K562 (cell line): Measurements from ENCODE around the gene ERO1B. TPM values are rescaled to one million over a fixed set of nuclear protein-coding genes. Genes with fewer than 3 reads are reported as not detected.

ENCODE experiments used
- CCNT2 ChIP-seq: IDR thresholded peaks from 2 replicates; pipeline ENCODE4 v1.6.1; 2011; ENCODE audit warnings: borderline replicate concordance, low read depth, mild to moderate bottlenecking, moderate library complexity, mixed read lengths, low read length; ENCODE audit not compliant: insufficient read length; ENCODE audit errors: extremely low read depth
- CHD2 ChIP-seq: IDR thresholded peaks from 2 replicates; pipeline ENCODE4 v1.6.1; 2011; ENCODE audit warnings: low read depth, low read length
- CREB1 ChIP-seq, 2 experiments: sonication (generic) in 1 of 2; formaldehyde crosslinking in 1 of 2; IDR thresholded peaks; 2 replicates each; pipeline versions ENCODE4 v1.6.1 to v1.8.0; 2012 to 2022; ENCODE audit warnings: inconsistent platforms in 1 of 2, mild to moderate bottlenecking in 1 of 2, missing genetic modification reagents in 1 of 2, moderate library complexity in 1 of 2
- DPF2 ChIP-seq: fragments of 450-650 bp; IDR thresholded peaks from 2 replicates; pipeline ENCODE4 v1.6.1; 2016
- ESRRB ChIP-seq: fragments of 250-450 bp; sonication (Bioruptor Pico); IDR thresholded peaks from 2 replicates; pipeline ENCODE4 v1.5.0; 2020; ENCODE audit warnings: mild to moderate bottlenecking, moderate library complexity, borderline replicate concordance
- EZH2 ChIP-seq: IDR thresholded peaks from 2 replicates; pipeline ENCODE4 v1.6.1; 2012; ENCODE audit warnings: low read depth, mild to moderate bottlenecking, inconsistent platforms, low read length, borderline replicate concordance
- FOXA1 ChIP-seq: fragments of 450-650 bp; IDR thresholded peaks from 2 replicates; pipeline ENCODE4 v1.6.1; 2016; ENCODE audit warnings: mild to moderate bottlenecking, borderline replicate concordance
- GATA2 ChIP-seq: sonication (generic); formaldehyde crosslinking; IDR thresholded peaks from 2 replicates; pipeline ENCODE4 v1.4.0; 2020; ENCODE audit warnings: mild to moderate bottlenecking, missing genetic modification reagents
- HDAC1 ChIP-seq, 2 experiments: fragments of 450-650 bp; IDR thresholded peaks; 2 replicates each; pipeline ENCODE4 v1.6.1; 2016 to 2017; ENCODE audit warnings: inconsistent platforms in 1 of 2, mild to moderate bottlenecking in 1 of 2, moderate library complexity in 1 of 2
- MCM5 ChIP-seq: fragments of 450-650 bp; IDR thresholded peaks from 2 replicates; pipeline ENCODE4 v1.6.1; 2016; ENCODE audit warnings: low read depth
- POLR3A ChIP-seq: IDR thresholded peaks from 2 replicates; pipeline ENCODE4 v1.6.1; 2011; ENCODE audit warnings: borderline replicate concordance, mild to moderate bottlenecking, moderate library complexity; ENCODE audit not compliant: insufficient read length, insufficient read depth; ENCODE audit errors: extremely low read depth
- RBBP5 ChIP-seq: fragments of 200-600 bp; sonication (generic); IDR thresholded peaks from 2 replicates; pipeline ENCODE4 v1.6.1; 2012; ENCODE audit warnings: borderline replicate concordance, mild to moderate bottlenecking, low read length, control low read depth, inconsistent platforms; ENCODE audit not compliant: insufficient read depth, poor library complexity, severe bottlenecking
- RUNX1 ChIP-seq: sonication (generic); IDR thresholded peaks from 2 replicates; pipeline ENCODE4 v1.6.1; 2016; ENCODE audit warnings: antibody characterized with exemption, low read depth
- SMARCA5 ChIP-seq: fragments of 450-650 bp; IDR thresholded peaks from 2 replicates; pipeline ENCODE4 v1.6.1; 2016
- SMARCC2 ChIP-seq: fragments of 450-650 bp; IDR thresholded peaks from 2 replicates; pipeline ENCODE4 v1.6.1; 2017; ENCODE audit warnings: antibody characterized with exemption, moderate library complexity, mild to moderate bottlenecking, low read depth
- SNRNP70 ChIP-seq: fragments of 200-400 bp; formaldehyde crosslinking; optimal IDR thresholded peaks from 2 replicates; pipeline ENCODE3; 2017; ENCODE audit warnings: low read depth, low read length
- TAL1 ChIP-seq: fragments of 450-650 bp; IDR thresholded peaks from 2 replicates; pipeline ENCODE4 v1.6.1; 2016; ENCODE audit warnings: mild to moderate bottlenecking
- TRIM24 ChIP-seq, 2 experiments: fragments of 450-650 bp; IDR thresholded peaks; 2 replicates each; pipeline ENCODE4 v1.6.1; 2016
- ZBED1 ChIP-seq: IDR thresholded peaks from 2 replicates; pipeline ENCODE4 v1.6.1; 2014
- ZNF586 ChIP-seq: fragments of 450-650 bp; formaldehyde crosslinking; conservative IDR thresholded peaks from 2 replicates; pipeline ENCODE4 v1.4.0; 2020; ENCODE audit warnings: mild to moderate bottlenecking, moderate library complexity
- ZNF699 ChIP-seq: fragments of 250-450 bp; sonication (Bioruptor Pico); IDR thresholded peaks from 2 replicates; pipeline ENCODE4 v1.8.0; 2021; ENCODE audit warnings: mild to moderate bottlenecking, moderate library complexity; ENCODE audit not compliant: insufficient replicate concordance
- polyA plus RNA-seq, 8 experiments: library from polyadenylated mRNA; depleted of rRNA in 4 of 8; stranded (reverse) in 5 of 8; unstranded in 3 of 8; fragments of >200 nt; fragmentation: Nextera tagmentation in 2 of 8; fragmentation: Illumina TruSeq in 1 of 8; extraction: Ambion mirVana in 2 of 8; extraction: Trizol in 1 of 8; gene quantifications; 2 replicates each; pipeline versions ENCODE4 v1.2.1 to v1.2.3, GENCODE V29; 2011 to 2014; ENCODE audit warnings: inconsistent platforms in 1 of 8, missing spikeins in 1 of 8
- total RNA-seq, 7 experiments: library from RNA; depleted of rRNA in 6 of 7; stranded (reverse); fragments of >200 nt in 6 of 7; fragmentation: Illumina TruSeq in 2 of 7; extraction: Trizol in 2 of 7; gene quantifications; 2 replicates each; pipeline versions ENCODE4 v1.2.1 to v1.2.3, GENCODE V29; 2011 to 2021; ENCODE audit warnings: low replicate concordance in 1 of 7
- TF ChIP-seq, protein P1 (sequence below): fragments of 250-450 bp; sonication (Bioruptor Pico); IDR thresholded peaks from 2 replicates; pipeline ENCODE4 v1.4.0; 2020; ENCODE audit warnings: mild to moderate bottlenecking
- TF ChIP-seq, protein P2 (sequence below): fragments of 250-450 bp; sonication (Bioruptor Pico); IDR thresholded peaks from 2 replicates; pipeline ENCODE4 v1.5.0; 2020; ENCODE audit warnings: mild to moderate bottlenecking
- TF ChIP-seq, protein P3 (sequence below): fragments of 450-650 bp; IDR thresholded peaks from 2 replicates; pipeline ENCODE4 v1.6.1; 2016; ENCODE audit warnings: missing biosample characterization, missing genetic modification characterization
- TF ChIP-seq, protein P4 (sequence below): fragments of 450-650 bp; formaldehyde crosslinking; IDR thresholded peaks from 2 replicates; pipeline ENCODE4 v1.4.0; 2022; ENCODE audit warnings: missing genetic modification characterization

Gene ERO1B
- total and polyA plus RNA-seq, 9 of the 15 experiments (the other 6 are each of a cell fraction or from before 2014, with no cell fraction given): 0.59 to 6.4 (median 4.2) TPM

DNA sequence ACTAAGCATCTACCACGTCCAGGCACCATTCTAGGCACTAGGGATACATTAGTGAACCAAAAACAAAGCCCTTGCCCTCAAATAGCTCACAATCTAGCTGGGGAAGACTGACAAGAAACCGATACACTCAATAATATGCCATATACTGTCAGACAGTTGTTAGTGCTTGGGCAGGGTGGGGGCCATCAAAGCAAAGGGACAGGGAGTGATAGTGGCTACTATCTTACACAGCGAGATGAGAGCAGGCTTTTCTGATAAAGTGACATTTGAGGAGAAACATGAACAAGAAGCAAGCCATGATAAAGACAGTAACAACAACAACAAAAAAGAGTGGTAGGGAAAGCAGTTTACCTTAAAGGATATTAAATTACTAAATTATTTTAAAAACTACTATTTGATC is 41.1 kb downstream of the ERO1B start (continued):
- TF ChIP-seq, protein P1, sequence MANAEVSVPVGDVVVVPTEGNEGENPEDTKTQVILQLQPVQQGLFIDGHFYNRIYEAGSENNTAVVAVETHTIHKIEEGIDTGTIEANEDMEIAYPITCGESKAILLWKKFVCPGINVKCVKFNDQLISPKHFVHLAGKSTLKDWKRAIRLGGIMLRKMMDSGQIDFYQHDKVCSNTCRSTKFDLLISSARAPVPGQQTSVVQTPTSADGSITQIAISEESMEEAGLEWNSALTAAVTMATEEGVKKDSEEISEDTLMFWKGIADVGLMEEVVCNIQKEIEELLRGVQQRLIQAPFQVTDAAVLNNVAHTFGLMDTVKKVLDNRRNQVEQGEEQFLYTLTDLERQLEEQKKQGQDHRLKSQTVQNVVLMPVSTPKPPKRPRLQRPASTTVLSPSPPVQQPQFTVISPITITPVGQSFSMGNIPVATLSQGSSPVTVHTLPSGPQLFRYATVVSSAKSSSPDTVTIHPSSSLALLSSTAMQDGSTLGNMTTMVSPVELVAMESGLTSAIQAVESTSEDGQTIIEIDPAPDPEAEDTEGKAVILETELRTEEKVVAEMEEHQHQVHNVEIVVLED (CRISPR knock-in tag): no peak
- TF ChIP-seq RBBP5 (no peak), CHD2 (no peak), FOXA1 (no peak), MCM5 (no peak), SMARCC2 (no peak), ESRRB (CRISPR knock-in tag) (no peak), ZNF699 (CRISPR knock-in tag) (no peak), RUNX1 (no peak), TAL1 (peak; percentile 15; the same call in 1 of the 2 replicates), ZNF586 (CRISPR knock-in tag) (no peak), TRIM24 (IDR thresholded peaks at IDR 0.05) (no peak), HDAC1 (IDR thresholded peaks at IDR 0.05) (no peak), SMARCA5 (no peak), ZBED1 (no peak), EZH2 (no peak), POLR3A (no peak), CREB1 (IDR thresholded peaks at IDR 0.05) (no peak), CREB1 (CRISPR knock-in tag; IDR thresholded peaks at IDR 0.05) (no peak), SNRNP70 (no peak), CCNT2 (no peak), DPF2 (peak; percentile 49; the same call in 1 of the 2 replicates), GATA2 (CRISPR knock-in tag) (no peak)
- TF ChIP-seq, protein P2, sequence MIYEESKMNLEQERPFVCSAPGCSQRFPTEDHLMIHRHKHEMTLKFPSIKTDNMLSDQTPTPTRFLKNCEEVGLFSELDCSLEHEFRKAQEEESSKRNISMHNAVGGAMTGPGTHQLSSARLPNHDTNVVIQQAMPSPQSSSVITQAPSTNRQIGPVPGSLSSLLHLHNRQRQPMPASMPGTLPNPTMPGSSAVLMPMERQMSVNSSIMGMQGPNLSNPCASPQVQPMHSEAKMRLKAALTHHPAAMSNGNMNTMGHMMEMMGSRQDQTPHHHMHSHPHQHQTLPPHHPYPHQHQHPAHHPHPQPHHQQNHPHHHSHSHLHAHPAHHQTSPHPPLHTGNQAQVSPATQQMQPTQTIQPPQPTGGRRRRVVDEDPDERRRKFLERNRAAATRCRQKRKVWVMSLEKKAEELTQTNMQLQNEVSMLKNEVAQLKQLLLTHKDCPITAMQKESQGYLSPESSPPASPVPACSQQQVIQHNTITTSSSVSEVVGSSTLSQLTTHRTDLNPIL: no peak
- TF ChIP-seq, protein P3, sequence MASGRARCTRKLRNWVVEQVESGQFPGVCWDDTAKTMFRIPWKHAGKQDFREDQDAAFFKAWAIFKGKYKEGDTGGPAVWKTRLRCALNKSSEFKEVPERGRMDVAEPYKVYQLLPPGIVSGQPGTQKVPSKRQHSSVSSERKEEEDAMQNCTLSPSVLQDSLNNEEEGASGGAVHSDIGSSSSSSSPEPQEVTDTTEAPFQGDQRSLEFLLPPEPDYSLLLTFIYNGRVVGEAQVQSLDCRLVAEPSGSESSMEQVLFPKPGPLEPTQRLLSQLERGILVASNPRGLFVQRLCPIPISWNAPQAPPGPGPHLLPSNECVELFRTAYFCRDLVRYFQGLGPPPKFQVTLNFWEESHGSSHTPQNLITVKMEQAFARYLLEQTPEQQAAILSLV (tag): no peak
- TF ChIP-seq, protein P4, sequence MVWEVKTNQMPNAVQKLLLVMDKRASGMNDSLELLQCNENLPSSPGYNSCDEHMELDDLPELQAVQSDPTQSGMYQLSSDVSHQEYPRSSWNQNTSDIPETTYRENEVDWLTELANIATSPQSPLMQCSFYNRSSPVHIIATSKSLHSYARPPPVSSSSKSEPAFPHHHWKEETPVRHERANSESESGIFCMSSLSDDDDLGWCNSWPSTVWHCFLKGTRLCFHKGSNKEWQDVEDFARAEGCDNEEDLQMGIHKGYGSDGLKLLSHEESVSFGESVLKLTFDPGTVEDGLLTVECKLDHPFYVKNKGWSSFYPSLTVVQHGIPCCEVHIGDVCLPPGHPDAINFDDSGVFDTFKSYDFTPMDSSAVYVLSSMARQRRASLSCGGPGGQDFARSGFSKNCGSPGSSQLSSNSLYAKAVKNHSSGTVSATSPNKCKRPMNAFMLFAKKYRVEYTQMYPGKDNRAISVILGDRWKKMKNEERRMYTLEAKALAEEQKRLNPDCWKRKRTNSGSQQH: no peak
